ENCODE data around the gene SLC7A1. TPM values are rescaled to one million over a fixed set of nuclear protein-coding genes. Genes with fewer than 3 reads are reported as not detected.

SLC7A1 gene
- total and polyA plus RNA-seq, 2 of the 8 experiments (the other 6 are each of a cell fraction or from before 2014, with no cell fraction given) = 26.8 to 114 TPM

- H3K4me1 ChIP-seq (replicated peaks in 1 of 4; ENCODE audit: control insufficient read depth in 3 of 4, insufficient read depth in 4 of 4, low read length in 3 of 4) = peaks cover 12 to 21% (median 16%) of the 10 kb centered on the region in 4 experiments
- no peak overlapping the region for H2AK5ac ChIP-seq (ENCODE audit: low read depth, low read length)
- no peak overlapping the region for H3K18ac ChIP-seq (ENCODE audit: extremely low read depth, low read length)
- no peak overlapping the region for H2BK15ac ChIP-seq (ENCODE audit: low read length)
- FAIRE-seq (no peak), DNase-seq (ENCODE audit: low read depth in 1 of 2, low spot score in 2 of 2) (no peak)
- no peak overlapping the region for H2AFZ ChIP-seq (ENCODE audit: low read length)
- H4K91ac ChIP-seq (replicated peaks; ENCODE audit: insufficient read length, low read length) = no peak overlapping the region
- no peaks in the 10 kb centered on the region for H3K27me3 ChIP-seq (replicated peaks in 1 of 4; ENCODE audit: control insufficient read depth in 3 of 4, extremely low read depth in 1 of 4, insufficient read depth in 3 of 4, low read length in 3 of 4)
- no peak overlapping the region for H3K27ac ChIP-seq (ENCODE audit: low read depth, low read length)
- no peaks in the 10 kb centered on the region for H3K23me2 ChIP-seq (ENCODE audit: low read depth, low read length)
- ChIA-PET CTCF (ENCODE audit: partially characterized antibody) (interaction anchor here (0.6 to 3.0 kb wide), 2 partner anchors 13 to 545 kb away, joined by 3 to 15 read pairs; no protein-coding TSS in a partner anchor), POLR2A (ENCODE audit: partially characterized antibody) (interaction anchor here (0.7 to 3.4 kb wide), 4 partner anchors 9 to 35 kb away, joined by 3 to 15 read pairs (median 8); partner anchors contain the start of gene SLC7A1)
- no peak overlapping the region for H3K56ac ChIP-seq (replicated peaks; ENCODE audit: insufficient read length, low read depth, low read length)
- H3K4ac ChIP-seq (replicated peaks; ENCODE audit: insufficient read length, low read depth, low read length) = no peak overlapping the region
- no peak overlapping the region for H2BK20ac ChIP-seq (ENCODE audit: low read length)
- no peak overlapping the region for H2BK12ac ChIP-seq (ENCODE audit: low read depth, low read length)
- no peak overlapping the region for H4K5ac ChIP-seq (ENCODE audit: insufficient read length, low read depth, low read length)
- H4K8ac ChIP-seq (ENCODE audit: extremely low read depth, insufficient read depth, low read length) = no peak overlapping the region
- H3K23ac ChIP-seq (ENCODE audit: insufficient read length) = no peak overlapping the region
- peaks cover 46 to 100% of the 10 kb centered on the region in 2 experiments for H3K79me2 ChIP-seq (ENCODE audit: control insufficient read depth in 1 of 2, insufficient read depth in 2 of 2, low read length in 2 of 2)
- 89% methylated on average over 18 of the region's 18 CpGs; no CpG with 5 or more reads in 1 of the 2 experiments for WGBS, 2 experiments (ENCODE audit: extremely low coverage in 1 of 2, insufficient coverage in 1 of 2, insufficient read length in 1 of 2, insufficient replicate concordance in 2 of 2, low coverage in 1 of 2, low lambda C conversion rate in 2 of 2, missing lambda C conversion rate in 1 of 2)
- no peaks in the 10 kb centered on the region; a peak in 1 of 8 replicates for H3K36me3 ChIP-seq (ENCODE audit: control insufficient read depth in 2 of 4, insufficient read depth in 4 of 4, low read length in 3 of 4)
- H3K14ac ChIP-seq (ENCODE audit: insufficient read length) = no peak overlapping the region
- no peak overlapping the region for H3K4me3 ChIP-seq (ENCODE audit: extremely low read depth in 1 of 4, insufficient read depth in 2 of 4, low read depth in 3 of 4, low read length in 4 of 4)
- no peak overlapping the region for H3K9ac ChIP-seq (replicated peaks in 1 of 4; ENCODE audit: extremely low read depth in 1 of 4, low read depth in 3 of 4, low read length in 3 of 4)
- H4K20me1 ChIP-seq (replicated peaks in 1 of 2; ENCODE audit: control insufficient read depth in 1 of 2, insufficient read depth in 2 of 2, low read length in 2 of 2) = peaks cover 36 to 44% of the 10 kb centered on the region in 2 experiments
- peaks cover 28% of the 10 kb centered on the region for H3K79me1 ChIP-seq (ENCODE audit: low read depth, low read length)
- TF ChIP-seq CHD1 (IDR thresholded peaks at IDR 0.05; ENCODE audit: low read depth, low read length) (no peak), POLR2AphosphoS5 (IDR thresholded peaks at IDR 0.05; ENCODE audit: low read depth, low read length) (no peak)
- no peak overlapping the region for H2BK120ac ChIP-seq (replicated peaks; ENCODE audit: low read depth, low read length)
- no peak overlapping the region for H3K4me2 ChIP-seq (ENCODE audit: insufficient read depth in 1 of 2, low read depth in 2 of 2, low read length in 2 of 2)
- no peaks in the 10 kb centered on the region for H3K9me3 ChIP-seq (ENCODE audit: insufficient read depth in 2 of 2, low read depth in 1 of 2, low read length in 1 of 2)
- no peak overlapping the region for H2BK5ac ChIP-seq (ENCODE audit: low read depth, low read length)
Measured at GRCh38 chr13:29577136-29578051, 18.1 kb downstream of the SLC7A1 start.

Measured in H1 (cell line).